Liver (tissue), 9 donors: Measurements from ENCODE around the gene GINS2. TPM values are rescaled to one million over a fixed set of nuclear protein-coding genes. Genes with fewer than 3 reads are reported as not detected.

Experiments used
- DNase-seq: peaks from one replicate; pipeline ENCODE4 v3.0.0-alpha.2; 2017; ENCODE audit warnings: low spot score
- H3K27ac ChIP-seq, 2 donors: one replicate each; pipeline ENCODE4 v1.7.0; 2013; ENCODE audit warnings: inconsistent platforms in 2 of 2, low read length in 2 of 2, control low read depth in 1 of 2, low read depth in 1 of 2, mild to moderate bottlenecking in 1 of 2
- H3K27me3 ChIP-seq, 4 donors: one replicate each; pipeline versions ENCODE4 v1.6.1 to v1.7.0; 2013; ENCODE audit warnings: low read length in 3 of 4, inconsistent platforms in 1 of 4, mild to moderate bottlenecking in 1 of 4, moderate library complexity in 1 of 4; ENCODE audit not compliant: control insufficient read depth in 4 of 4, insufficient read depth in 4 of 4
- H3K36me3 ChIP-seq, 4 donors: one replicate each; pipeline versions ENCODE4 v1.6.1 to v1.7.0; 2013; ENCODE audit warnings: low read length in 3 of 4, mild to moderate bottlenecking in 3 of 4, low read depth in 1 of 4, moderate library complexity in 1 of 4; ENCODE audit not compliant: control insufficient read depth in 4 of 4, insufficient read depth in 3 of 4
- H3K4me1 ChIP-seq, 4 donors: one replicate each; pipeline versions ENCODE4 v1.6.1 to v1.7.0; 2013; ENCODE audit warnings: low read length in 3 of 4, mild to moderate bottlenecking in 3 of 4, moderate library complexity in 1 of 4; ENCODE audit not compliant: control insufficient read depth in 4 of 4, insufficient read depth in 4 of 4
- H3K4me3 ChIP-seq, 3 donors: one replicate each; pipeline versions ENCODE4 v1.6.1 to v1.7.0; 2013; ENCODE audit warnings: low read length in 3 of 3, control low read depth in 1 of 3, low read depth in 1 of 3, mild to moderate bottlenecking in 1 of 3
- H3K9ac ChIP-seq, 2 donors: one replicate each; pipeline ENCODE4 v1.7.0; 2013; ENCODE audit warnings: low read length in 2 of 2, mild to moderate bottlenecking in 2 of 2, moderate library complexity in 2 of 2, control low read depth in 1 of 2, low read depth in 1 of 2
- H3K9me3 ChIP-seq, 4 donors: one replicate each; pipeline versions ENCODE4 v1.6.1 to v1.7.0; 2013; ENCODE audit warnings: low read length in 3 of 4; ENCODE audit not compliant: control insufficient read depth in 4 of 4
- CTCF ChIP-seq: fragments of 150-350 bp; IDR thresholded peaks from 2 replicates; pipeline ENCODE4 v1.5.1; 2017; ENCODE audit warnings: improper control_type of control experiment, low read depth, low read length; ENCODE audit not compliant: missing input control
- FOXA1 ChIP-seq: IDR thresholded peaks from 2 replicates; pipeline ENCODE4 v1.6.1; 2016; ENCODE audit warnings: antibody characterized with exemption
- GABPA ChIP-seq, 2 donors: IDR thresholded peaks in 1 of 2; conservative IDR thresholded peaks in 1 of 2; 2 replicates each; pipeline ENCODE4 v1.6.1; 2016; ENCODE audit warnings: antibody characterized with exemption in 2 of 2, mild to moderate bottlenecking in 1 of 2, moderate library complexity in 1 of 2
- HNF4A ChIP-seq, 2 donors: conservative IDR thresholded peaks; 2 replicates each; pipeline ENCODE4 v1.6.1; 2016; ENCODE audit warnings: antibody characterized with exemption in 2 of 2, mild to moderate bottlenecking in 2 of 2
- HNF4G ChIP-seq: IDR thresholded peaks from 2 replicates; pipeline ENCODE4 v1.6.1; 2016; ENCODE audit warnings: antibody characterized with exemption
- JUND ChIP-seq, 2 donors: IDR thresholded peaks; 2 replicates each; pipeline ENCODE4 v1.6.1; 2016; ENCODE audit warnings: antibody characterized with exemption in 2 of 2
- NR2F2 ChIP-seq: IDR thresholded peaks from 2 replicates; pipeline ENCODE4 v1.6.1; 2016; ENCODE audit warnings: antibody characterized with exemption
- RAD21 ChIP-seq, 2 donors: IDR thresholded peaks; 2 replicates each; pipeline ENCODE4 v1.6.1; 2016; ENCODE audit warnings: antibody characterized with exemption in 2 of 2, mild to moderate bottlenecking in 2 of 2
- REST ChIP-seq: IDR thresholded peaks from 2 replicates; pipeline ENCODE4 v1.6.1; 2016; ENCODE audit warnings: antibody characterized with exemption, mild to moderate bottlenecking
- RXRA ChIP-seq, 2 donors: IDR thresholded peaks; 2 replicates each; pipeline ENCODE4 v1.6.1; 2017 to 2018; ENCODE audit warnings: antibody characterized with exemption in 2 of 2, mild to moderate bottlenecking in 1 of 2
- TAF1 ChIP-seq: conservative IDR thresholded peaks from 2 replicates; pipeline ENCODE4 v1.6.1; 2016; ENCODE audit warnings: antibody characterized with exemption, mild to moderate bottlenecking
- WGBS: extraction: QIAGEN DNeasy Blood & Tissue Kit; methylation state at CpG from one replicate; pipeline ENCODE4 v1.1.7; 2013; 5-methylcytosine and 5-hydroxymethylcytosine counted together
- polyA plus RNA-seq, 2 donors: library from polyadenylated mRNA; stranded (reverse) in 1 of 2; unstranded in 1 of 2; fragments of 200-250 nt in 1 of 2; fragments of >200 nt in 1 of 2; fragmentation: Nextera tagmentation in 1 of 2; extraction: Ambion mirVana in 1 of 2; gene quantifications; one replicate each; pipeline versions ENCODE4 v1.2.1 to v1.2.3, GENCODE V29; 2013 to 2015
- total RNA-seq, 2 donors: library from RNA; depleted of rRNA; stranded (reverse); fragments of >200 nt; gene quantifications; one replicate each; pipeline ENCODE4 v1.2.3, GENCODE V29; 2014
- donor health status: healthy.
- donor health status: healthy.
- donor health status: healthy.
- donor health status: healthy.
- donor health status: healthy.

GINS2 gene
- total and polyA plus RNA-seq, 4 donors = 0.17 to 9.3 (median 0.86) TPM

DNA sequence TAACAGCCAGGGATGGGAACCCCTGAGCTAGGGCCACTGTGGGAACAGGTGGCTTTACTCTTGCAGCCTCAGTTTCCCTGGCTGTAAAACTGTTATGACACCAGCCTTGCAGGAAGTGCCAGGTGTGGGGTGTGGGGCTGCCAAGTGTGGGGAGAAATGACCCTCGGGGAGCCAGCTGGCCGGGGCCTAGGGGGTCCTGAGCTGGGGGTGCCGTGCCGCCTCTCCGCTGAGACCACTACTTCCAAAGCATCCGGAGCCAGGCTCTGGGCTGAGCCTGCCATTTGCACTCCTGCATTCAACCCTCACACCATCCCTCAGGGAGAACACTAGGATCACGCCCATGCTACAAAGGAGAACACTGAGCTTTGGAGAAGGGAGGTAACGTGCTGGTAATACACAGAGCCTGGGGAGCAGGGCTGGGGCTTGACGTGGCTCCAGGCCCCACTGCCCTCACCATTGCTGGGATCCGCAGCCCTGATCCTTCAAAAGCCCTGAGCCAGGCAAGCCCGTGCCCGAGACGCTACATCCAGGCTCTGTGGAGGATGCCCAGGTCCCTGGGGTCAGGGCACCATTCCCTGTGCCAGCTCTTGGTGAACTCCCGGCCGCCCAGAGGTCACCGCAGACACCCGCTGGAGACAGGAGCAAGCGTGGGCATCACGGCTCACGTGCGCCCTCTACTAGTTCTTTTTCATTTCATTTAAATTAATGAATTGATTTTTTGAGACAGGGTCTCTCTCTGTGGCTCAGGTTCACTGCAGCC, 28.8 kb upstream of the GINS2 start:
- H3K36me3 ChIP-seq = no peaks in the 10 kb centered on the region
- H3K4me3 ChIP-seq = no peak overlapping the region
- no peaks in the 10 kb centered on the region for H3K27me3 ChIP-seq
- DNase-seq = peak; percentile 72
- H3K27ac ChIP-seq = no peak overlapping the region
- 36% methylated on average over 21 of the region's 21 CpGs for WGBS
- H3K9ac ChIP-seq = no peak overlapping the region
- TF ChIP-seq JUND (IDR thresholded peaks at IDR 0.05) (no peak), CTCF (peak; percentile 63), RAD21 (IDR thresholded peaks at IDR 0.05) (peak; percentile 91 to 95), HNF4G (peak; percentile 28), TAF1 (no peak), NR2F2 (peak; percentile 84), HNF4A (conservative IDR thresholded peaks at IDR 0.05) (peak; percentile 48 to 78), GABPA (IDR thresholded peaks at IDR 0.05 in 1 of 2, conservative IDR thresholded peaks at IDR 0.05 in 1 of 2) (no peak), RXRA (IDR thresholded peaks at IDR 0.05) (peak; percentile 87 to 93)
- H3K9me3 ChIP-seq = no peaks in the 10 kb centered on the region
- peaks cover 2 to 17% (median 5%) of the 10 kb centered on the region in 4 donors for H3K4me1 ChIP-seq

- peaks cover 2 to 17% (median 5%) of the 10 kb centered on the region in 4 donors for H3K4me1 ChIP-seq
- 79% methylated on average over 3 of the region's 3 CpGs for WGBS
- H3K9me3 ChIP-seq = peaks cover 0 to 4% (median 0%) of the 10 kb centered on the region in 4 donors
- no peak for TF ChIP-seq FOXA1
- TF ChIP-seq REST = no peak
- TF ChIP-seq HNF4G = no peak
- H3K27ac ChIP-seq = no peak overlapping the region
- DNase-seq = no peak
- H3K36me3 ChIP-seq = no peaks in the 10 kb centered on the region
- H3K9ac ChIP-seq = no peak overlapping the region
- no peaks in the 10 kb centered on the region for H3K27me3 ChIP-seq
- H3K4me3 ChIP-seq = no peak overlapping the region
These were observed 27.9 kb upstream of the GINS2 start for GRCh38 chr16:85716680-85717038.
